NCI-H2107 treated with DMSO at 0.1 percent for 48 hours (cell line): ENCODE results near the gene ZNF653.
"Not testable (repeated sequence)": the region's sequence is repeated elsewhere in the genome, so short reads cannot be mapped to it uniquely, and the experiment has no call there.

Experiments
- DNase-seq: peaks from one replicate; lab custom pipeline; 2025; ENCODE audit not compliant: unreplicated experiment; lab: John Stamatoyannopoulos, UW

Gene ZNF653

DNA sequence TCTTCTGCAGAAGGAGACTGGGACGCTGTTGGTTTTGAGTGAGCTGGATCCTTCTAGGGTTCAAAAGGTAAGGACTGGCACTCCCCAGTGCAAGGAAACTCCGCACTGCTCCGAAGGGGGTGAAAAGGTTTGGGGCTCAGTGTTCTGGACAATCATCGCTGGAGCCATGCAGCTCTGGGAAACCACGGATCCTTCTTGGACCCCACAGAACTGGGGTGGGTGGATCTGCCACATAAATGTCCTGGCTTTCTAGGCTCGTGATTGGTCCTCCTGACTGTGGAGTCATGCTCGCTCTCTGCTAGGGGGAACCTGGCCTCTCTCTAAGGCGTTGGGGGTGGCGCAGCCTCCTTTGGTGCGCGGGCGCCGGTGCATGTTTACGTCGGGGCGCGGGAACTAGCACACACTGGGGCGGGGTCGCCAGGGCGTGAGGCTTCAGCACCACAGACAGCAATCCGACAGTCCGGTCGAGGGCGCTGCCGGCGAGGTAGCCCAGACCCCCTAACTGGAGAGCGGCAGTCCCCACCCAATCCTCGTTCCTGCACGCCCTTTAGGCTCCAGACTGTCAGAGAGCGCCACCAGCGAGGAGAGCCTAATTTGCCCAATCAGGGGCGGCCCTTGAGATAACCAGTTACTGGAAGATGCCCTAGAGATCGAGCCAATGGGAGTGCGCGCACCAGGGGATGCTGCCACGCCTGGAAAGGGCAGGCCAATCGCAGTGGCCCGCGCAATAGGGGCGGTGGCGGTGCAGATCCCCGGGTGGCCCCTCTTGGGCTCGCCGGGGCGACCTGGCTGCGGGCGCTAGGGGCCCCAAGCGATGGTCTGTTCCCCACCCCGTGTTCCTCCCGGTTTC, 23.9 kb downstream of the ZNF653 start:
- DNase-seq: peak; percentile 84

DNA sequence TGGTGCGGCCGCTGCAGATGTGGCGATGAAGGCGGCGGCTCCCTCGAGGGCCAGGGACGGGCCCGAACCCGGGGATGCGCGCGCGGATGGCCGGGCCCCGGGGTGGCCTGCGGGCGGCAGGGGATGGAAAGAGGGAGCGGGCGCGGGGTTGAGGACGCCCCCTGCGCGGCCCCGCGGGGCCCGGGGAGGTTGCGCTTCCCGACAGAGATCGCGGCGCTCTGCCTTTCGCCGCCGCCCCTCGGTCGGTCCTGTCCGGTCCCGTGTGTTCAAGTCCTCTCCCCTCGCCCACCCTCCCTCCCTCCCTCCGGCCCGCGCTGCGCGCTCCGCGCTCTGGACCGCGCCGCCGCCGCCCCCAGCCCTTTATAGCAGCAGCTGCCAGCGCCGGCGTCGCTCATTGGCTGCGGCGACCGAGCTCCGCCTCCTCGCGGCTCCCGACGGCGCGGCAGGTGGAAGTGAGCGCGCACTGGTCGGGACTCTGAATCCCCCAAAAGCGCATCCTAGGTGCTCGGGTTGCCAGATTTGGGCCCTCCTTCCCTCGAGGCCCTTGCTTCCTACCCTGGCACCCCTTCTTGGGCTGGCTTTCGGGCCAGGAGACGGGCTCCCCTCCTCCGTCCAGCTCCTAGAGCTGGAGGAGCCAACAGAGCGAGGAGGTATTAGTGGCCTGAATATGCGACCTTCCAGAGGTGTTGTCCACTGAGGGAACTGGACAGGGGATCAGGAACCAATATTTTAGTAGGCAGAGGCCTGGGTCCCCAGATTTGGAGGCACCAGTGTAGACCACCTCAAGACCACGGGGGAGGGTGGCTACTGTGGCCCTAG, 24.7 kb downstream of the ZNF653 start, which contains the start of gene ELAVL3:
Gene ELAVL3 (minus strand): TSS at position 332 of the 819 bp plus-strand sequence. CDS start 438 bp downstream, outside the sequence.
- no peak for DNase-seq

DNA sequence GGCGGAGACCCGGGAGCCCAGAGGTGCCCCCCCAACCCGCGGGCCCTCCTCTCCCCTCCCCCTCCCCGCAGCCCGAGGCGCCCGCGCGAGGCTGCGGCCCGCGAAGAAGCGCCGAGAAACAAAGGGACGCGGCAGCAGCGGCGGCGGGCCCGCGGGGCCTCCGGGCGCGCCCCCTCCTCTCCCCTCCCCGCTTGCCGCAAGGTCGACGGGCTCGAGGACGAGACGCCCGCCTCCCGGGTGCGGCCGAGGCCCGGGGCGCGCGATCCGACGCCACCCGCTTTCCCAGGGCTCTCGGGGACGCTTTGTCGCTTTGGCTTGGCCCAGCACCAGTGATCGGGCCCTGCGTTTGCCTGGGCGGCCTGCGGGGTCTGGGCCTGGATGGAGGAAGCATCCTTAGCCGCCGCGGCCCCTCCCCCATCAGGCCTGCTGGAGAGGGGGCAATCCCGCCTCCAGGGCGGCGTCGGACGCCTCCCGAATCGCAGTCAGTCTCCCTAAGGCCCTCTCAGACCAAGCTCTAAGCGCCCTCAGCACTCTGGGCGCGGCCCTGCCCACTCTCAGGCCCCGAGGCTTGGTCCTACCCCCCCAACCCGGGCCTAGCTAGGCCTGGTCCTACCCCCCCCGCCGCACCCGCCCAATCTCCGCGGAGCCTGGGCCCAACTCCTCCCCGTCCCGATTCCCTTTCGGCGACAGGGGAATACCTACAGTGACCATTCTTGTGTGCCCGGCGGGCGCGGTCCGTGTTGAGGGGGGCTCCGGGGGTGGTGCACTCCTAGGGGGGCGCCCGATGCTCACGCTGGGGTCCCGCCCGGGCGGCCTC, 25.5 kb downstream of the ZNF653 start:
- no peak for DNase-seq

DNA sequence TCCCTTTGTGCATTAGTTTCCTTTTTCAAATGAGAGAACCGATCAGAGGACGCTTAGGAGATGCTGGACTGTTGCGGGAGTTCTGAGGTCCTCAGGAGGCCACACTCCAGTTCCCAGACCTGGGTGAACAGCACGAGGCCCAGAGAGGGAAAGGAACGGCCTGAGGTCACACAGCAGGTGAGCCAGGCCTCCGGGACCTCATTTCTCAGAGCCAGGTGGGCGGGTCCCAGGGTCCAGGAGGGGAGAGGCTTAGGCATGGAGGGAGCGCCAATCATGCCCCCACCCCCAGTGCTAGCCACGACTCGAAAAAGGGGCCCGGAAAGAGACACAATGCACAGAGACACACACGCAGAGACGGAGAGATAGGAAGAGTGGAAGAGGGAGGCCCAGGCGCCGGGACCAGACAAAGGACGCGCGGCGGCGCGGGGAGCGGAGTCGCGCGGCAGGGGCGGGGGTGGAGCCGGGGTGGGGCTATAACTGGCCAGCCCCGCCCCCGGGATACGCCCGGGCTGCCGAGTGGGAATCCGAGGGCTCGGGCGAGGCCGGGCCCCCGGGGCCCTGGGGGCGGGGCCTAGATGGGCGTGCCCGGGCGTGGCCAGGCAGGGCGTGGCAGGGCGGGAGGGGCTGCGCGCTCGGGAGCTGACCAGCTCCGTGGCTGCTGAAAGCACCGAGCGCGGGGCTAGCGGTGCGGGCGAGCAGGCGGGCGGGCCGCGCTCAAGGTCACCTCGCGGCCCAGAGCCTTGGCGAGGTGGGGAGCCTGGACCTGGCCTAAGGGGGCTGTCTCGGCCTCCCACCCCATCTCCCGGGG, 26.3 kb downstream of the ZNF653 start:
- no peak for DNase-seq

DNA sequence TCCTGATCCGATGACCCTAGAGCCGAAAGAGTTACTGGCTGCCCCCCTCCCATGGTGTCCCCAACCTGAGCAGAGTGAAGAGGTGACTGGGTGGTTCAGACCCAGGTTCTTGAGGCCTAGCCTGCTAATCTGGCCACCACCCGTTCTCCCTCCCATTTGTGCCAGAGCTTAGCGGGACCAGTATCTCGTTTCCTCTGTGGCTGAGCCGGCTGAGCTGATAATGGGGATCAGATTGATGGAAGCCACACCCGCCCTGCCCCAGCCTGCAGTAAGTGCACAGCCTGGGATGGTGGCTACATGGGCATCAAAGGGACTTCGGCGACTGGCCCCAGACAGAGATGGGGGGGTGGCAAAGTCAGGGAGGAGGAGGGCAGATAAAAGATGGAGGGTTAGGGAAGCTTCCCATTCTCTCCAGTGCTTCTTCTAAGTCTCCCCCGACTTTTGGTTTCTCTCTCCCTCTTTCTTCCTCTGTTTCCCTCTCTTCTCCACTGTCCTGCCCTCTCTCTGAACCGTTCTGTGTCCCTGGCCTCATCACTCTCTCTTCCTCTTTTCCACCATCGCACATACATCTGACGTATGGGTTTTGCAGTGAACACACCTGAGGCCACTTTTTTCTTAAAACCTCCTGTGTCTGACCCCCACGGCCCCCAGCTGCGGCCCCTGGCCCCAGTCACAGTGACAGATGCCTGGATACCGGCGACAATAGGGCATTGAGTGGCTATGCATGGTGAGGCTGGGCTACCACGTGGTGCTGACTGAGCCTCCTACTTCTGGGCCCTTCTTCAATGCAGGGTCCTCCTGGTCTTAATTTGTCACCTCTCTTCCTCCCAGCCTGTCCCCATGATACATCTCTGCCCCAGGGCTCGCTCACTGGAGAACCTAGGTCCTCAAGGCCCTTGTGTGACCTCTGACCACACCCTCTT, 27.2 kb downstream of the ZNF653 start:
- no peak for DNase-seq

DNA sequence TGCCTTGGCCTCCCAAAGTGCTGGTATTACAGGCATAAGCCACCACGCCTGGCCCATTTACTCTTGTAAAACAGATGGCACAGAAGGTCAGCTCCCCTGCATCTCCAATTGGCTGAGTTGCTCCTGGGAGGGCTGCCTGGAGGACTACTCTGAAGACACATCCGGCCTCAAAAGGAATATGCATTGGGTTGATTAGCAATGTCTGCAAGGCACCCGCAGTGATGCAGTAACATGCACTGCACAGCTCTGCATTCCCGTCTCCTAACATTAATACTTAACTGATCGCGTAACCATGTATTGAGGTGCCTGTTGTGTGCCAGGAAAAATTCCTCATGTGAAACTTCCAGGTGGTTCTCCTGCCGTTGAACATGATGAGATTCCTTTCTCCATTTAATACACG, 29.8 kb downstream of the ZNF653 start:
- DNase-seq: no peak

DNA sequence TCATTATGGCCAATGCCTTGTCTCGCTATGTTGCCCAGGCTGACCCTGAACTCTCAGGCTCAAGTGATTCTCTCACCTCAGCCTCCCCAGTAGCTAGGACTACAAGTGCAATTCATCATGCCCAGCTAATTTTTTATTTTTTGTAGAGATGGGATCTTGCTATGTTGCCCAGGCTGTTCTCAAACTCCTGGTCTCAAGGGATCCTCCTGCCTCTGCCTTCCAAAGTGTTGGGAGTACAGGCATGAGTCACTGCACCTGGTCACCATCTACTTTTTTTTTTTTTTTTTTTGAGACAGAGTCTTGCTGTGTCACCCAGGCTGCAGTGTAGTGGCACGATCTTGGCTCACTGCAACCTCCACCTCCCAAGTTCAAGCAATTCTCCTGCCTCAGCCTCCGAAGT, 30.3 kb downstream of the ZNF653 start:
- not testable (repeated sequence) for DNase-seq

DNA sequence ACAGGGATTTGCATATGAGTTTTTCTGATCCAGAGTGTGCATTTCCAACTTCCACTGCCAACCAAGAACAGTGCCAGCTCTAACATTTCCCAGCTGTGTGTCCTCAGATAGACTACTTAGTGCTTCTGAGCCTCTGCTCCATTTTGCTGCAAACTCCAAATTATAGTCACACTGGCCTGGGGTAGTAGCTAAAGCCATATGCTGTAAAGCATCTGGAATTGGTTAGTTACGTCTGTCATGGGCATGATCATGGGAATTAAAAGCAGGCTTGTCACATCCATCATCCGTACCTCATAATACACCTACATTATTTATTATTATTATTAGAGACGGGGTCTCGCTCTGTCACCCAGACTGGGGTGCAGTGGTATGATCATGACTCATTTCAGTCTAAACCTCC, 31.9 kb downstream of the ZNF653 start:
- no peak for DNase-seq

DNA sequence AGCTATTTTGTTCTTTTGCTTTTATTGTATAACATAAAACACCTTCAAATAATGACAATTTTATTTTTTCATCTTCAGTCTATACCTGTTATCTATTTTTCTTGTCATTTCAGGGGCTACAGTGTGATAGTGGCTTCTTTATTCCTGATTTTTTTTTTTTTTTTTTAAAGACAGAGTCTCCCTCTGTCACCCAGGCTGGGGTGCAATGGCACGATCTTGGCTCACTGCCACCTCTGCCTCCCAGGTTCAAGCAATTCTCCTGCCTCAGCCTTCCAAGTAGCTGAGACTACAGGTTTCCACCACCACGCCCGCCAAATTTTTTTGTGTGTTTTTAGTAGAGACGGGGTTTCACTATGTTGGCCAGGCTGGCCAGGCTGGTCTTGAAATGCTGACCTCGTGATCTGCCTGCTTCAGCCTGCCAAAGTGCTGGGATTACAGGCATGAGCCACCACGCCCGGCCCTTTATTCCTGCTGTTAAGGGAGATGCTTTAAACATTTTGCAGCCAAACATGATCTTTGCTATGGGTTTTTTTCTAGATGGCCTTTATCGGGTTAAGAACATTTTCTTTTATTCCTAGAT, 37.3 kb downstream of the ZNF653 start:
- DNase-seq: not testable (repeated sequence)

DNA sequence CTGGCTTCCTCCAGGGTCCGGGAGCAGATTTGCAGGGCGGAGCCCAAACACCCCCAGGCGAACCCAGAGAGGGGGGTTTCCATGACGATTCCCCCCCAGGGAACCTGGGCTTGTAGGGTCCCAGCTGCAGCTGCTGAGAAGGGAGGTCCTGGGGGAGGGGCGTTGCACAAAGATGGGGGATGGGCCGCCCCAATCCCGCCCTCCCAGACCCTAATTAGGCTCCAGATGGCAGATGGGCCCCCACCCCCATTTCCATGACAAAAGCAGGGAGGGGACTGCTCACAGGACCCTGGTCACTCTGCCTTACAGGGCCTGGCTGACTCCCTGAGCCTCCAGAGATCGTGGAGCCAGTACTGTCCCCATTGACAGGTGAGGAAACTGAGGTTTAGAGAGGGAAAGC, 40.0 kb downstream of the ZNF653 start:
- no peak for DNase-seq

DNA sequence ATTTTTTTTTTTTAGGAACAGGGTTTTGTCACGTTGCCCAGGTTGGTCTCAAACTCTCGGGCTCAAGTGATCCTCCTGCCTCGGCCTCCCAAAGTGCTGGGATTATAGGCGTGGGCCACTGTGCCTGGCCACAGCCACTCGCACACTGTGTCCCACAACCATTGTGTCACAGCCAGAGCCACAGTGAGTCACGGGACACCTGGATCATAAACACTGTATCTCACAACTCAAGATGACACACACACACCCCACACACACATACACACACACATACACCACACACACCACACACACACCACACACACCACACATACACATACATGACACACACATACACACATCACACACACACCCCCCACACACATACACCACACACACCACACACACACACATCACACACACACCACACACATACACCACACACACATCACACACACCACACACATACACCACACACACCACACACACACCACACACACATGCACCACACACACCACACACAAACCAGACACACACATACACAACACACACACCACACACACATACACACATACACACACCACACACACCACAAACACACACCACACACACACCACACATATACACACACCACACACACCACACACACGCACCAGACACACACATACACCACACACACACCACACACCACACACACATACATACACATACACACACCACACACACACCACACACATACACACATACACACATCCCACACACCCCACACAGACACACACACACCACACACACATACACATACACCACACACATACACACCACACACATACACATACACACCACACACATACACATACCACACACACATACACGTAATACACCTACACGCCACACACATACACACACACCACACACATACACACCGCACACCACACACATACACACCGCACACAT, 41.0 kb downstream of the ZNF653 start:
- DNase-seq: no peak

DNA sequence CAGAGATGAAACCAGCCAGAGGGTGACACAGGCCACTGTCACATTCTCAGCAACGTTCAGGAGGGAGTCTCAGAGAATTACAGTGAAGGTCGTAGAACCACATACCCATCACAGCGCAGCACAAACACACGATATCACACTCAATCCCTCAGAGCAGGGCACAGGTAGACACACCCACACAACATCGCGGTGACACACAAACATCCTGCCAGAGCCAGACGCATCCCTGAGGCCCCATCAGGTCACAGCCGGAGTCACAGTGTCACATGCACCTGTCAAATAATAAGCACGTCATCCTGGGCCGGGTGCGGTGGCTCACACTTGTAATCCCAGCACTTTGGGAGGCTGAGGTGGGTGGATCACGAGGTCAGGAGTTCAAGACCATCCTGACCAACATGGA, 42.2 kb downstream of the ZNF653 start:
- DNase-seq: no peak

DNA sequence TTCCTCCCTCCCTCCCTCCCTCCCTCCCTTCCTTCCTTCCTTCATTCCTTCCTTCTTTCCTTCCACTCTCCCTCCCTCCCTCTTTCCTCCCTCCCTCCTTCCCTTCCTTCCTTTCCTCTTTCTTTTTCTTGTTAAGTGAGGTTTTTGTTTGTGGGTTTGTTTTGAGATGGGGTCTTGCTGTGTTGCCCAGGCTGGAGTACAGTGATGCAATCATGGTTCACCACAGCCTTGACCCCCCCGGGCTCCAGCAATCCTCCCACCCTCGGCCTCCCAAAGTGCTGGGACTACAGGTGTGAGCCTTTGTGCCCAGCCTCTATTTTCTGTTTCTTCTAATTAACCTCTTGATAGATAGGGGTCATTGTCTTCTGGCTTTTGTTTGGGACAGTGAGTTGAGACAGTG, 44.2 kb downstream of the ZNF653 start:
- DNase-seq: no peak

DNA sequence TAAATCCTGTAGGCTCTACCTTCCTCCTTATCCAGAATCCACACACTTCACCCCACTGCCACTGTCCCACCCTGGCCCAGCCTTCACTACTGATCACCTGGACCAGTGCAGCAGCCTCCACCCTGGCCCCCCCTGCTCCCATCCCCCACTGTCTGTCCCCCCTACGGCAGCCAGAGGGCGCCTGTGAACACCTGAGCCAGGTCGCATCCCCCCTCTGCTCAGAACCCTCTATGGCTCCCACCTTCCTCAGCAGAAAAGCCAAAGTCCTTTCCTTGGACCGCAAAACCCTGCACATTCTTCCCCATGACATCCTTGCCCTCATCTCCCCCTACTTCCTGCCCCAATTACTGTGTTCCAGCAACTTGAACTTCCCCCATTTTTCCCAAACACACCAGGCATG, 45.4 kb downstream of the ZNF653 start:
- DNase-seq: no peak

DNA sequence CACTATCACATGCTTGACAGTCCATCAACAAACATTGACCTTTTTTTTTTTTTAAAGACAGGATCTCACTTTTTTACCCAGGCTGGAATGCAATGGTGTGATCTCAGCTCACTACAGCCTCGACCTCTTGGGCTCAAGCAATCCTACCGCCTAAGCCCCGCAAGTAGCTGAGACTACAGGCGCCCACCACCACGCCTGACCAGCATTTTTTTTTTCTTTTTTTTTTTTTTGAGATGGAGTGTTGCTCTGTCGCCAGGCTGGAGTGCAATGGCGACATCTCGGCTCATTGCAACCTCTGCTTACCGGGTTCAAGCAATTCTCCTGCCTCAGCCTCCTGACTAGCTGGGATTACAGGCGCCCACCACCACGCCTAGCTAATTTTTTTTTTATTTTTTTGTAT, 46.7 kb downstream of the ZNF653 start:
- not testable (repeated sequence) for DNase-seq

DNA sequence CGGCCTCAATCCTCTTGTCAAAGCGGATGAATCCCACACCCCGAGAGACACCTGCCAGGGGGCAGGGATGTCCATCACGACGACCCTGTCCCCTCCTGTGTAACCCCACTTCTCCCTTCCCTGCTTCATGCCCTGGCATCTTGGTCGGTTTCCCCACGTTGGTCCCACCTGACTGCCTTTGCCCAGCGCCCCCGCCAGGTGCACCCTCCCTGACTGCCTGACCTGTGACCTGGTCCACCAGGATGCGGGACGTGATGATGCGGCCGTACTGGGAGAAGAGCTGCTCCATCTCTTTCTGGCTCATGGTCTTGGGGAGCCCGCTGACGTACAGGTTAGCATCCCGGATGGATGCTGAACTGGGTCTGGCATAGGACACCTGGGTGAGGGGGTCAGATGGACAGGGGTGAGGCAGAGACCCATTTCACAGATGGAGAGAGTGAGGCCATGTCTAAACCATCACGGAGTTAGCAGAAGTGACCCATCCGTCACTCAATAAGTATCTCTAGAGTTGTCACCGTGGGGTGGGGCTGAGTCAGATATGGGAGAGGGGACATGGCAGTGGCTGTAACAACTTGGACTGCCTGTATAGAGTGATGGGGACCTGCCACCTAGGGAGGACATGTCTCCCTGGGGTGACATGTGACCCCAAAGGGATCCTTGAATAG, 47.3 kb downstream of the ZNF653 start:
- no peak for DNase-seq

DNA sequence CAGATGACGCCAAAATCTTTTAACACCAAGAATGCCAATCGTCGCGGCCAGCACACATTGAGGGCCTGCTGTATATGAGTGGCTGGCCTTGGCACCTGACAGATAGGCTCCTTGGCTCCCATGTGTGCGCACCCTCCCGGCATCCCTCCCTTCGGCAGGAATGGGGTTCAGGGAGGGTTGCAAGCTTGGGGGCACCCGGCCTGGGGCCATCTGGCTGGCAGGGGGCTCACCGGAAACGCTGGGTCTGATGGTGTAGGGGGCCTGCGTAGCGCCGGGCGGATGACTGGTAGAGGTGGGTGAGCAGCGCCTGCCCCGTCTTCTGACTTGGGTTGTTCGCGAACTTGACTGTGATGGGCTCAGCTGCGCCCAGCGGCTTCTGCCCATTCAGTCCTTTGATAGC, 47.8 kb downstream of the ZNF653 start:
- DNase-seq: no peak
